Activated naive CD8-positive, alpha-beta T cell treated with anti-CD3 and anti-CD28 coated beads, Interleukin-2, amount 10 ng/mL, durations not matched to agents 7 days and 5 days (primary cell): ENCODE data around the gene ZBTB18. TPM values are rescaled to one million over a fixed set of nuclear protein-coding genes. Genes with fewer than 3 reads are reported as not detected.
A peak's percentile ranks its signal among the peaks of the same experiment; 100 is the strongest.

Experiments used
- ATAC-seq: fragments of 150-1000 bp; cut with Tn5 transposase; one replicate; pipeline ENCODE4 v1.10.0; 2021; ENCODE audit warnings: low read depth, moderate library complexity
- POLR2A ChIA-PET: fragments of 350-600 bp; sonication (Branson Sonifier 250); formaldehyde crosslinking; loops from one replicate; lab custom pipeline; 2021; ENCODE audit warnings: antibody characterized with exemption; lab: Charles Lee
- DNase-seq: peaks from one replicate; pipeline ENCODE4 v3.0.0; 2021
- H3K27ac Mint-ChIP-seq: one replicate; pipeline ENCODE4 v1.8.0; 2022; ENCODE audit warnings: mild to moderate bottlenecking, mixed read lengths
- H3K27me3 Mint-ChIP-seq: one replicate; pipeline ENCODE4 v1.8.0; 2022; ENCODE audit warnings: mild to moderate bottlenecking, moderate library complexity, mixed read lengths
- H3K36me3 Mint-ChIP-seq: one replicate; pipeline ENCODE4 v1.8.0; 2021; ENCODE audit warnings: mild to moderate bottlenecking, mixed read lengths
- H3K4me1 Mint-ChIP-seq: one replicate; pipeline ENCODE4 v1.8.0; 2021; ENCODE audit warnings: mixed read lengths
- H3K4me3 Mint-ChIP-seq: one replicate; pipeline ENCODE4 v1.8.0; 2022; ENCODE audit warnings: mild to moderate bottlenecking, moderate library complexity, mixed read lengths
- H3K9me3 Mint-ChIP-seq: one replicate; pipeline ENCODE4 v1.8.0; 2021; ENCODE audit warnings: mixed read lengths
- total RNA-seq, 2 experiments: library from RNA; stranded (reverse); gene quantifications; one replicate each; pipeline ENCODE4 v1.2.3, GENCODE V29; 2021

Gene ZBTB18
- total RNA-seq, 2 experiments from 2014 or later: 24.7 to 26.5 TPM

DNA sequence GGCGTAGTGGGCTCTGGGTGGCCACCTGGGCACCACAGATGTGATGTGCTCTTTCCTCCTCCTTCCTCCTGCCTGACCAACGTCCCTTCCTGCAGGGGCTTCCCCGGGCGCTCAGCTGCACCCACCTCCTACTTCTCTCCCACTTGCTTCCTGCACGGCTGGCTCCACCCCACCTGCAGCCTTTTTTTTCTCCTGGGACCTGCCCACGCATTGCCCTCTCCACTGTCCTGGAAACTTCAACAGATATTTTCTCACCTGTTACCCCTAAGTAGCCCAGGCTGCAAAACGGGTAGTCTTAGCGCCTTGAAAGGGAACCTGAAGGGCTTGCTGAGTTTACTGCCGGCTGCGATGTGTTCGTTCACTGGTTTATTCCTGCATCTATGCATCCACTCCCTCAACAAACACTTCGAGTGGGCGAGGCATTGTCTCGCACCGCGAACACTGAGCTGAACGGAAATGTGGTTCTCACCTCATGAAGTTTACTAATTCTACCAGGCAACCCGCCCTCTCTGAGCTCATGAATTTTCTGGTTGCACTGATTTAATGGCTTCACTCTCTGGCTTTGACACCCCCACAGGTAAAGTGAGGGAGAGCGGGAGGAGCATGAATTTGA, 23.6 kb downstream of the ZBTB18 start:
- DNase-seq: peak; percentile 42
- H3K36me3 Mint-ChIP-seq: no peaks in the 10 kb centered on the region
- ATAC-seq: peak; percentile 85
- H3K9me3 Mint-ChIP-seq: no peaks in the 10 kb centered on the region
- peaks cover 10% of the 10 kb centered on the region for H3K27me3 Mint-ChIP-seq
- H3K4me1 Mint-ChIP-seq: peaks cover 18% of the 10 kb centered on the region
- H3K27ac Mint-ChIP-seq: peak overlapping the region; percentile 30
- POLR2A ChIA-PET: interaction anchor here (0.7 to 1.3 kb wide), 2 partner anchors 27 to 225 kb away, joined by 3 to 6 read pairs; no protein-coding TSS in a partner anchor
- peak overlapping the region; percentile 77 for H3K4me3 Mint-ChIP-seq

DNA sequence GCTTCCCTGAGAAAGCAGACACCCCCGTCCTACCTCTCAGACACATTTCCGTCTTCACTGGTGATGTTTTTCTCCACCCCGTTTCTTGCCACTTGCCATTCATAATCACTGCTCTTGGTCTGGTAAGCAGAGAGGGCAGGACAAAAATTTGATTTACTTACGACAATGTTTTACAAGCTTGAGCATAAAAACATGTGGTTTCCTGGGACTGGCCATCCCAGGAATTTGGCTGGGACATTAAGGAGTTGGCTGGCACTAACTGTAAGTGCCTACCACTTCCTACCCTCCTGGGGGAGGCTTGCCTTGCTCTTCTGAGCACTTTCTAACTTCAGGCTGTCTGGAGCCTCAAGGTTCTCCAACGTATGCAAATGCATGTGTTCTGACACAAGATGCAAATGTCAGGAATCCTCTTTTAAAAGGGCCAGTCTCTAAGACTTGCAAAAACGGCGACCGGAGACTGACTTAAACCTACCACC, 24.2 kb downstream of the ZBTB18 start:
- Mint-ChIP-seq H3K27me3 (peaks cover 10% of the 10 kb centered on the region), H3K9me3 (no peaks in the 10 kb centered on the region), H3K27ac (no peak overlapping the region), H3K4me1 (peaks cover 18% of the 10 kb centered on the region), H3K4me3 (peak overlapping the region; percentile 77), H3K36me3 (no peaks in the 10 kb centered on the region)
- POLR2A ChIA-PET: interaction anchor here (0.7 to 1.3 kb wide), 2 partner anchors 28 to 226 kb away, joined by 3 to 6 read pairs; no protein-coding TSS in a partner anchor
- peak; percentile 31 for ATAC-seq
- no peak for DNase-seq

DNA sequence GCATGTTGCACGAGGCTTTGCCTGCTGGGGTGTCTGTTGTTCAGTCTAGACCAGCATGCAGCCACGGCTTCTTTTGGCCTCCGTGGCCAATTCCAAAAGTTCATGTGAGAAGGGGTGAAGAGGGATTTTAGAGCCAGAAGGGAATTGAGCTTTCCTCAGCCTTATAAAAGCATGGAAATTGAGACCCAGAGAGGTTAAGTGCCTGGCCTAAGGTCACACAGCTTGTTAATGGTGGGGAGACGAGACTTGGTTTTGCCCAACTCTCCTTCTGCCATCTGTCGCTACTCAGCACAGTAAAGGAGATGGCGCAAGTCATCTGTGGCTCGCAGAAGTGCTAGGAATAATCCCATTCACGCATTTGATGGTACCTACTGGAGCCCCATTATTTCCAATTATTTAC, 25.7 kb downstream of the ZBTB18 start:
- peaks cover 18% of the 10 kb centered on the region for H3K4me1 Mint-ChIP-seq
- POLR2A ChIA-PET: no interaction called here
- DNase-seq (no peak), ATAC-seq (no peak)
- H3K4me3 Mint-ChIP-seq: no peak overlapping the region
- H3K27ac Mint-ChIP-seq: no peak overlapping the region
- no peaks in the 10 kb centered on the region for H3K36me3 Mint-ChIP-seq
- peaks cover 10% of the 10 kb centered on the region for H3K27me3 Mint-ChIP-seq
- no peaks in the 10 kb centered on the region for H3K9me3 Mint-ChIP-seq

DNA sequence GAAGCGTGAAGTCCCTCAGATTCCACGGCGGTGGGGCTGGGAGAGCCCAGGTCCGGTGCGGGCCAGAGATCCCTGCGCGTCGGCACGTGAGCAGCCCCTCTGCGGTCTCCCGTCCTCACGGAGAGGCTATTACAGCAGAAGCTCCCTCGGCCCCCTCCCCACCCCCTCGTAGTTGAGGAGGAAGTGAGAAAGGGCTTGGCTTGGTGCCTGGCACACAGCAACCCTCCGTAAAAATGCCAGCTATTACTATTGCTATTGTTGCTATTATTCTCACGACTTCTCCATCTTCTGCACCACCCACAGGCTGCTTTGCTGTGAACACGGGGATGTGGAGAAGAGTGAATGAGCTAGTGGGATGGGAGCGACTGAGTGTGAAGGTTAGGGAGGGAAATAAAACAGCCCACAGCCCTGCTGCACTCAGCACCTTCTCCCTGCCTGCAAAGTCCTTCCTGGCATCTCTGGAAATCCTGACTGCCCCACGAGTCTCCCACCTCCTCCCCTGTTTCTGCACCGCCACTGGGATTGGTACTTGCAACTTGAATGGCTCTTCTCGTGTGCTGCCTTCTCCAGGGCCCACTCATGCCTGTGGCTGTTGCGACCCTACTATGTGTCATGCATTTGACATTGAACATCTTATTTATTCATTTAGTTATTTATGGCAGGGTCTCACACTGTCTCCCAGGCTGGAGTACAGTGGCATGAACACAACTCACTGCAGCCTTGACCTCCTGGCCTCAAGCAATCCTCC, 26.6 kb downstream of the ZBTB18 start:
- POLR2A ChIA-PET: no interaction called here
- Mint-ChIP-seq H3K27ac (no peak overlapping the region), H3K4me3 (no peak overlapping the region), H3K27me3 (peaks cover 10% of the 10 kb centered on the region), H3K9me3 (no peaks in the 10 kb centered on the region), H3K4me1 (peaks cover 18% of the 10 kb centered on the region), H3K36me3 (no peaks in the 10 kb centered on the region)
- DNase-seq (no peak), ATAC-seq (no peak)

DNA sequence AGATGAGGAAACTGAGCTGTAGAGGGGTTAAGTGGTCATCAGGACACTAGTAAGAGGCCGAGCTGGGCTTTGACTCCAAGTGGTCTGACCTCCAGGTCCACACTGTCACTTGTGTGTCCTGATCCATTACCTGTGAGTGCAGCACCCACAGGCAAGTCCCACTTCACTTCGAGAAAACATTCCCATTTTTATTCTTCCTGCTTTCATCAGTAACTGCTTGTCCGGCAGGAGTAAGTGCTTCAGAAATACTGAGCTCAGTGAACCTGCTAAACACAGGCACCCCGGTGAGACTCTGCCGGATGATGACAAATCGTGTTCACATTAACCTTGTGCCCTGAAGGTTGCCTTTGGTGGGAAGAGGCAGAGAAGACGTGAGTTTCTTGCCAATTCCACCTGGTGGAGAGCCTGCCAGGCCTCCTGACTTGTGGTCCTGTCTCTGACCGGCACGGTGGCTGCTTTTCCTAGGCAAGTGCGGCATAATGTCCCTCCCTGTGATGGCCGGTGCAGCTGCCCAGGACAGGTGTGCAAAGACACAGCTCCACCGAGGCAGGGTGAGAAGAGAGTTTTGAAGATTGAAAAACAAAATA, 29.4 kb downstream of the ZBTB18 start:
- Mint-ChIP-seq H3K27ac (no peak overlapping the region), H3K4me1 (peaks cover 2% of the 10 kb centered on the region), H3K27me3 (peaks cover 11% of the 10 kb centered on the region), H3K9me3 (no peaks in the 10 kb centered on the region), H3K4me3 (no peak overlapping the region), H3K36me3 (no peaks in the 10 kb centered on the region)
- ATAC-seq (no peak), DNase-seq (no peak)
- POLR2A ChIA-PET: no interaction called here

DNA sequence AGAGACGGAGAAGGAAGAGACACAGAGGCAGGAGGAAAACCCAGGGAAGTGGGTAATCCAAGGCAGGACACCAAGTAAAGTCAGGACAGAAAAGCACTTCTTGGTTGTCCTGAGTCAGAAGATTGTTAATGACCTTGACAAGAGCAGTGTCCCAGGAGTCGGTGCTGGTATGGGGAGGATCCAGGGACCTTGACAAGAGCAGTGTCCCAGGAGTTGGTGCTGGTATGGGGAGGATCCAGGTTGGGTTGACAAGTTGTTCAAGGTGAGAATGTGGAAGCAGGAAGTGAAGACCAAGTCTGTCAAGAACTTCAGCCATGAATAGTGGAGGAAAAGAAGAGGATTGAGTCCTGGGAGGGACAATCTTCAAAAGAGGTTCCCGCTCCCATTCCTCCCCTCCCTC, 31.9 kb downstream of the ZBTB18 start:
- DNase-seq: no peak
- POLR2A ChIA-PET: no interaction called here
- Mint-ChIP-seq H3K36me3 (no peaks in the 10 kb centered on the region), H3K4me3 (no peak overlapping the region), H3K4me1 (no peaks in the 10 kb centered on the region), H3K27me3 (peaks cover 9% of the 10 kb centered on the region), H3K27ac (no peak overlapping the region), H3K9me3 (no peaks in the 10 kb centered on the region)
- ATAC-seq: no peak

DNA sequence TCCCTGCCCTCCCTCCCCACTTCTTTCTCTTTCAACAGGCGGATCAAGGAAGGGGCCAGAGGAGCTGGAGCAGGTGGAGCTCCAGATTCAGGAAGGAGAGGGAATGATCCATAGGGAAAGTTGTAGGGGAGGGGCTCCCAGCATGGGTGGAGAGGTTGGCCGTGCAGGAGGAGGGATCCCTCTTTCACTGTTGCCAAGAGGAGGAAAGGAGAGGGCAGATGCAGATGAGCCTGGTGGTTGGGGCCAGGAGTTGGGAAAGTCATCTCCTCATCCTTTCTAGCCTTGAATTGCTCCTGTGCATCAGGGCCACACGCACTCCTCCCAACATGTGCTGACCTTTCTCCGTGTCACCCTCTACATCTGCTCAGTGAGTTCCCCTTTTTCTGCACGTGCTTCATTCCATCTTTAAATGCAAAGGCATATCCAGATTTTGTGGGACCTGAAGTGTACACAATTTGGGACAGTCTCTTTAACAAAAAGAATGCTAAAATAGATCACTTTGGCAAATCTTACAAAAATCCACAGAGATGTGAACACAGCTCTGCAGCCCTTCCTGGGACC, 32.4 kb downstream of the ZBTB18 start:
- POLR2A ChIA-PET: no interaction called here
- H3K36me3 Mint-ChIP-seq: no peaks in the 10 kb centered on the region
- no peak for ATAC-seq
- no peaks in the 10 kb centered on the region for H3K4me1 Mint-ChIP-seq
- DNase-seq: no peak
- H3K27ac Mint-ChIP-seq: no peak overlapping the region
- H3K9me3 Mint-ChIP-seq: no peaks in the 10 kb centered on the region
- peaks cover 9% of the 10 kb centered on the region for H3K27me3 Mint-ChIP-seq
- H3K4me3 Mint-ChIP-seq: no peak overlapping the region

DNA sequence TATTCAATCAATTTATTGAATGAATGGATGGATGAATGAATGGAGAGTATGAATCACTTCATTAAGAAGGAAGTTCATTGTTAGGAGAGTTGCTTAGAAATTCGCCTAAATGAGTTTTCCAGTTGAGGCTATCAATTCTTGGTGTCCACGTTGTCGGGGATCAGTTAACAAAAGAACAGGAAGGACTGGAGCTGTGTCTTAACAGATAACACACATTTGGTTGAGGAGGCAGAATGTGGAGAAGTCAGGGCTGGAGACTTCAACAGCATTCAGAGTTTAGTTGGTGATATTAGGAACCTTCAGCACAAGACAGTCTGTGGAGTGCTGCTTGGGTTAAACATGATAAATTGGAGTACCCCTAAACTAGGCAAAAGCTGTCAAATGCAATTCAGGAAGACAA, 33.7 kb downstream of the ZBTB18 start:
- Mint-ChIP-seq H3K27ac (no peak overlapping the region), H3K36me3 (no peaks in the 10 kb centered on the region), H3K4me3 (no peak overlapping the region), H3K4me1 (no peaks in the 10 kb centered on the region), H3K9me3 (no peaks in the 10 kb centered on the region), H3K27me3 (peaks cover 7% of the 10 kb centered on the region)
- no peak for ATAC-seq
- no peak for DNase-seq
- POLR2A ChIA-PET: no interaction called here

DNA sequence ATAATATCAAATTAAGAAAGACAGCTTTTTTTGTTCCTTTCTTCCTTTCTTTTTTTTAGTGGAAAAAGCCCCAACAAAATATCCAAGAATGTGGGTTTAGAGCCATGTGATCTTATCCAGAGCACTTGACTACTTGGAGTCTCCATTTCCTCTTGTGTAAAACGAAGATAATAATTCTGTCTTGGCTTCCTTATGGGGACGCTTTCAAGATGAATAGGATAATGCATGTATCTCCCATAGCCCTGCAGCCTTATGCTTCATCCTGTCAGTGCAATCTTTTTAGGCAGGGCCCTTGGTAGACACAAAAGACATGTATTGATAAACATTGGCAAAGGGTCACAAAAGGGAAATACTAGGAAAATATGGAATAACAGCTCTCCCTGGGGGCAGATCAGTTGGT, 34.8 kb downstream of the ZBTB18 start:
- H3K27ac Mint-ChIP-seq: no peak overlapping the region
- DNase-seq (no peak), ATAC-seq (no peak)
- POLR2A ChIA-PET: no interaction called here
- no peak overlapping the region for H3K4me3 Mint-ChIP-seq
- peaks cover 7% of the 10 kb centered on the region for H3K27me3 Mint-ChIP-seq
- H3K36me3 Mint-ChIP-seq: no peaks in the 10 kb centered on the region
- H3K4me1 Mint-ChIP-seq: no peaks in the 10 kb centered on the region
- H3K9me3 Mint-ChIP-seq: no peaks in the 10 kb centered on the region

DNA sequence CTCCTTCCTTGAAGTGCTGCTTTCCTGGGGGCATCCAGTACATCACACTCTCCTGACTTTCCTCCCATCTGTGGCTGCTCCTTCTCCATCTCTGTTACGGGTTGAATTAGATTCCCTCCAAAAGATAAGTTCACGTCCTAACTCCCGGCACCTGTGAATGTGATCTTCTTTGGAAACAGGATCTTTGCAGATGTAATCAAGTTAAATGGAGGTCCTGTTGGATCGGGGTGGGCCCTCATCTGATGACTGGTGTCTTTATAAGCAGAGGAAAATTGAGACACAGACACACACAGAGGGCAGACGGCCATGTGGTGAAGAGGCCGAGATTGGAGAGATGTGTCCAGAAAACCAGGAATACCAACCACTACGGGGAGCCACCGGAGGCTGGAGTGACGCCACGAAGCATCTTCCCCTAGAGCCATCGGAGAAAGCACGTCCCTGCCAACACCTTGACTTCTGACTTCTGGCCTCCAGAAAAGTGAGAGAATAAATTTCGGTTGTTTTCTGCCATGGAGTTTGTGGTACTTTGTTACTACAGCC, 36.0 kb downstream of the ZBTB18 start:
- no peak for DNase-seq
- Mint-ChIP-seq H3K4me3 (no peak overlapping the region), H3K27me3 (peaks cover 7% of the 10 kb centered on the region), H3K36me3 (no peaks in the 10 kb centered on the region), H3K9me3 (no peaks in the 10 kb centered on the region), H3K4me1 (no peaks in the 10 kb centered on the region), H3K27ac (no peak overlapping the region)
- no peak for ATAC-seq
- POLR2A ChIA-PET: no interaction called here

DNA sequence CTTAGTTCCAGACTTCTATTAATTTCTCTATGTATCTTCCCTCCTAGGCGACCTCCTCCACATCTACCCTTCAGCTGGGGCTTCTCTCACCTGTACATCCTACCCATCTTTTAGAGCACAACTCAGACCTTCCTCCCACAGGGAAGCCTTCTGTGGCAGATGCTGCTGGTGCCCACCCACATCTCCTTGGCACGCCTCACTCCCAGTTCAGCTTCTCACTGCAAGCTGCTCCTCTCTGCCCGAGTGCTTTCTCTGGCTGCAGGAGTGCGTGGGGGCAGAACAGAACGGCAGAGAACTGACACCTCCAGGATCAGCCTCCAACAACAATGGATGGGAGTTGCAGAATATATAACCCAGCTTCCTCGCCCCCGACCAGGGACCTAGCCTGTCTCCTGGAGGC, 36.5 kb downstream of the ZBTB18 start:
- Mint-ChIP-seq H3K9me3 (no peaks in the 10 kb centered on the region), H3K36me3 (no peaks in the 10 kb centered on the region), H3K4me3 (no peak overlapping the region), H3K27me3 (peaks cover 7% of the 10 kb centered on the region), H3K27ac (no peak overlapping the region), H3K4me1 (no peaks in the 10 kb centered on the region)
- no peak for ATAC-seq
- no peak for DNase-seq
- POLR2A ChIA-PET: no interaction called here

DNA sequence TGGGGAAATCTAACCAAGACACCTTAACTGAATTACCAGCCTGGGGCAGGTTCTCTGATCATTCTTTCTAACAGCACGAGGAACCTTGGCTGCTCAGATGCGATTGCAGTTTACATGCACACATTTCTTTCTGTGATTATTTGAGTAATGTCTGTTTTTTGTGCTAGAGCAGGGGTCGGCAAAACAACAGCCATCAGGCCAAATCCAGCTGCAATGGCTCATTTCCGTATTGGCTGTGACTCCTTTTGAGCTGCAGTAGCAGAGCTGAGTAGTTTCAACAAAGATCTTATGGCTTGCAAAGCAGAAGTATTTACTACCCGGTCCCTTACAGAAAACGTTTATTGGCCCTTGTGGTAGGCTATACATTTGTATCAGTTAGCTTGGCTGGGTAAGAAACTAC, 37.1 kb downstream of the ZBTB18 start:
- ATAC-seq: no peak
- Mint-ChIP-seq H3K27me3 (peaks cover 7% of the 10 kb centered on the region), H3K4me1 (no peaks in the 10 kb centered on the region), H3K36me3 (no peaks in the 10 kb centered on the region), H3K9me3 (no peaks in the 10 kb centered on the region), H3K4me3 (no peak overlapping the region), H3K27ac (no peak overlapping the region)
- DNase-seq: no peak
- POLR2A ChIA-PET: no interaction called here

DNA sequence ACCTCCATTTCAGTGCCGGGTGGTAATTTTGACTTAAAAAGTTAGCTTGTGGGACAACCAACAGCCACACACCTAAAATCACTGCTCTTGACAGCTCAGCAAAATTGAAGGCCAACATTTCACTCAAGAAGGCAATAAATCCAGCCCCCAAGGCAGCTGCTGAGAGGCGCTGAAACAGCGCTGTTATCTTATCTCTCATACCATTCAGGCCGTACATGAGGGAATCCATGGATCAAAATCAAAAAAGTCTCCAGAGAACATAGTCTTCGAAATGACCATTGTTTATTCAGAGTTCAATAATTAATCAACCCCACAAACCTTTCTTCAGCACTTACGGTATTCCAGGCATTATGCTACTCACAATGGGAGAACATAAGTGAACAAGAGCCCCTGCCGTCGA, 38.5 kb downstream of the ZBTB18 start:
- DNase-seq (no peak), ATAC-seq (no peak)
- no peaks in the 10 kb centered on the region for H3K27me3 Mint-ChIP-seq
- no peaks in the 10 kb centered on the region for H3K9me3 Mint-ChIP-seq
- no peak overlapping the region for H3K27ac Mint-ChIP-seq
- no peaks in the 10 kb centered on the region for H3K36me3 Mint-ChIP-seq
- no peak overlapping the region for H3K4me3 Mint-ChIP-seq
- no peaks in the 10 kb centered on the region for H3K4me1 Mint-ChIP-seq
- POLR2A ChIA-PET: no interaction called here
